Skin epidermis (tissue), 12 donors: Measurements from ENCODE around the gene RBPJL.
A peak's percentile ranks its signal among the peaks of the same experiment; 100 is the strongest.
"Not testable (repeated sequence)": the region's sequence is repeated elsewhere in the genome, so short reads cannot be mapped to it uniquely, and the experiment has no call there.

ENCODE experiments used
- H3K27ac ChIP-seq, 21 experiments: fragments of 200-600 bp; sonication (generic) in 11 of 21; one replicate each; pipeline ENCODE4 v1.5.0; 2020; ENCODE audit warnings: mild to moderate bottlenecking in 3 of 21, inconsistent platforms in 2 of 21, moderate library complexity in 2 of 21
- H3K4me3 ChIP-seq, 7 experiments: fragments of 200-600 bp; sonication (generic) in 2 of 7; one replicate each; pipeline ENCODE4 v1.5.0; 2020; ENCODE audit warnings: inconsistent platforms in 2 of 7, mild to moderate bottlenecking in 2 of 7, moderate library complexity in 1 of 7

Gene RBPJL

DNA sequence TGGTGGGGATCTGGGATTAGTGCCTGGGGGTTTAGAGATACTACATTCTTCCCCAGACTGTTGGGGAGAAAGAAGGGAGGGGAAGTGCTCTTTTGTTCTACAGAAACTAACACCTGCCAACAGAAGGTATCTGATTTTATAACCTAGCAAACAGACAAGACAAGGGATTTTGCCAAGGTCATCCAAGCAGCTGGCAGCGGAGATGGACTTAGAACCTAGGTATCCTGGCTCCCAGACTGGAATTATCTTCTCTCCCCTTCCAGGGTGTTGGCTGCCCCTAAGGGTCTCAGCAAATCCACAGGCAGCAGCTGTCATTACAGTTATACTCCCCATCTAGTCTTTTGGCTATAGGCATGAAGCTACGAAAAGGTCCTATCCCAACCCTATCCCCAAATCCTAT lies 33.2 kb downstream of the RBPJL start:
- Histone ChIP-seq H3K4me3 (no peak overlapping the region), H3K27ac (peak overlapping the region in 12 of 21 experiments; percentile 6 to 95 (median 76))

DNA sequence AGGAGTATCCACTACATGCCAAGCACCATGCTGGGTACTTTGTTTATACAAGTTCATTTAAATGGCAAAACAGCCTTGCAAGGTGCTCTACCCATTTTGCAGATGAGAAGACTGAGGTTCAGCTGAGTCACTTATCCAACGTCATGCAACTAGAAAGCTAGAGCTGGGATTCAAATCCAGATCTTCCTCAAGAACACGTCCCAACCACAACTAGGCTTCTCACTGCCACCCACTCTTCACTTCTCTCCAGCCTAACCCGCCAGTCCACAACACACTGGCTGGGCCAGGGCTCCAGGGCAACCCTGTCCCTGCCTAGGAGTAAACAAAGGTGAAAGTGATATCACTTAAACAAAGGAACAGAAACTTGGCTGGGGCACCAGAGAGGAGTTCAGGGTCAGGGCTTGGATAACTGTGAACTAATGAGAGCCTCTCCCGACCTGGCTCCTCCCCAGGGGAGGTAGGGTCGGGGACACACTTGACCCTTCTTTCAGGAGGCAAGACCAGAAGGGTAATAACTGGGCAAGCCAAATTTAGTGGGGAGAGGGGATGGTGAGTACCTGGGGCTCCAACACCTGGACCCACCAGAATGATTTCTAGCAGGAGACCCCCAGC lies 33.7 kb downstream of the RBPJL start:
- no peak overlapping the region for H3K4me3 ChIP-seq
- peak overlapping the region in 13 of 21 experiments; percentile 6 to 95 (median 79) for H3K27ac ChIP-seq

DNA sequence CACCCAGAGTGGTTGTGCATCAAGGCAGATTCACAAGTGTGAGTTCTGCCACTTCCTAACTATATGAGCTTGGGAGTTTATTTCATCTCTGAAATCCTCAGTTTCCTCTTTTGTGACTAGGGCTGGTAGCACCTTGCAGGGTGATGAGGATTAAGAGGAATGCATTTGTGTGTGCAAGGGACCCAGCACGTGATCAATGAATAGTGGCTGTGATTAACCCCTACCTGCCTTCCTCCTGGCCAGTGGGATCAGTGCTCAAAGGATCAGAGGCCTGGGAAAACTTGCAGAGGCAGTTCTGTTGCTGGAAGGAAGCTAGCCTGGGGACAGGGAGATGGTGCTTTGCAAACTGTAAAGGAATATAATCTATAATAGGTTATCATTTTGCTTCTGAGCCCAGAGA lies 34.3 kb downstream of the RBPJL start:
- Histone ChIP-seq H3K27ac (peak overlapping the region in 9 of 21 experiments; percentile 7 to 95 (median 89)), H3K4me3 (no peak overlapping the region)

DNA sequence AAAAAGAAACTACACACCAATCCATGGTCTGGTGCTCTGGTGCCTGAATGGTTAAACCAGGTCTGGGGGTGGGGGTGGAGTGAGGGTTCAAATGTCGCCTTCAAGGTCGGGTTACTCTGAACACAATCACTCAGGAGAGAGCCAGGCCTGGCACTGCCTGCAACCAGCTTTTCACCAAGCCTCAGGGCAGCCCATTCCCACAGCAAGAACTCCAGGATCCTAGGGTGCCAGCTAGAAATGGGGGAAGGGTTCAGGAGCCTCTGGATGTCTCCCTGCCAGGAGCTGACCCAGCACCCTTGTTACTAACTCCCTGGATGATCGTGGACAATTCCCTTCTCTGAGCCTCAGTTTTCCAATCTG lies 34.9 kb downstream of the RBPJL start:
- Histone ChIP-seq H3K27ac (peak overlapping the region in 15 of 21 experiments; percentile 11 to 95 (median 81)), H3K4me3 (peak overlapping the region in 1 of 7 experiments; percentile 25)

DNA sequence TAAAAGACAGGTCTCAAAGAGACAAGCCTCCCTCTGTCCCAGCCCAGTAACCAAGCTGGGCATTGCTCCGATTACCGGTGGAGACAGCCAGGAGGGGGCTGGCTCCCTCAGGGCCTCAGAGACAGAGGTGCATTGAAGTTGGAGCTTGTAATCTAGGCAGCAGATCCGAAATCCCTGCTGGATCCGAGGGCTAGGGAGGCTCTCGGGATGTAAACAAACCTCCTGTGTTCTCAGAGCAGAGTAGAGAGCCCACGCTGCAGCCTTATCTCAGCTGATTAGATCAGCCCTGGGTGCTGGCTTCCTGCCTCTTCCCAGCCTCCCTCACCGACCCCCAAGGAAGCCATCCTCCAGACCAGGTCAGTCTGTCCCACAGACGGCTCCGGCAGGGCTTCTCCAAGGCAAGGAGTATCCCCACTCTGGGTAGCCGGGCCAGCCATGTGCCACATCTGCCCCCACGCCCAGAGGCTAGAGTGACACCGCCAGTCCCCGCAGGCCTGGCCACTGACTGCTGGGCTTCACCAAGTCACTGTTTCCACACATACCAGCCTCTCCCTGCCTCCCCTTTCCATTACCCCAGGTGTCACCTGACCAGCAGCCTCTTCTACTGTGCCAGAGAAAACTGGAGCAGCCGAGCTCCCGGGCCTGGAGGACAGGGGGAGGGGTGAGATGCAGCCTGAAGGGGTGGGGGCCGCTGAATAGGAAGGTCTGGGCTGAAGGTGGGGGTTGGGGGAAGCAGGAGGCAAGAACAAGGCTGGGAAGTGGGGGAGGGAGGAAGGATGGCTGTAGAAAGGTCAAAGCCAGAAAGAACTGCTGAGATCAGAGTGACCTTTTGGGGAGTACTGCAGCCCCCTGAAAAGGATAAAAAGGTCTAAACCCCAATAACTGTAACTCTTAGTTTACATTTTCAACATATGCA lies 35.6 kb downstream of the RBPJL start:
- H3K27ac ChIP-seq, result peak overlapping the region in 15 of 21 experiments; percentile 9 to 95 (median 81)
- H3K4me3 ChIP-seq, result peak overlapping the region in 1 of 7 experiments; percentile 25

DNA sequence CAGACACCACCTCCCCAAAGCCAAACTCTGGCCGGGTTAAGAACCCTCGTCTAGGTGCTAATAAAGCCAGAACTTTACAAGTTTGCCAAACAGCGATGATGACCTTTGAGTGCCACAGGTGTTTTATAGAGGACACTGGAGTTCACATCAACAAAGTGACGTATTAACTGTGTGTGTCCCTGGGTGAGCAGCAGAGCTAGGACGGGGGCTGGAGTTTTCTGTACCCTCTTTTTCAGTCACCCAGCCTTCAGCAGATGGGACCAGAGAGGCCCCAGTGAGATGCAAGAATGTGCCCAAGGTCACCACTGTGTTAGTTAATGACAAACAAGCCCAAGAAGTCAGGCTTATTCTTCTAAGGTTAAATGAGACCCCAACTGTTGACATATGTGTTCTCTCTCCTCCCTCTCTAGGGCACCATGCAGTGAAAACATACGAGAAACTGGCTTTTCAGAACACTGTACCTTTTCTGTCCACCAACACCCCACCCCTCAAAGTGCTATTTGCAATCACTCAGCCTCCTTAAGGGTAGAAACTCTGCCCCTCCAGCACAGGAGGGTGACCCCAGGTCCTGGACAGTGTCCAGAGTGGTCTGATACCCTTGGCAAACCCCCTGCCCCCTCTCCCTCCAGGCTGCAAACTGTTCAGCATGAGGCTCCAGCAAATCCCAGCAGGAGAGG lies 36.4 kb downstream of the RBPJL start:
- Histone ChIP-seq H3K4me3 (peak overlapping the region in 1 of 7 experiments; percentile 77), H3K27ac (peak overlapping the region in 16 of 21 experiments; percentile 7 to 95 (median 80))

DNA sequence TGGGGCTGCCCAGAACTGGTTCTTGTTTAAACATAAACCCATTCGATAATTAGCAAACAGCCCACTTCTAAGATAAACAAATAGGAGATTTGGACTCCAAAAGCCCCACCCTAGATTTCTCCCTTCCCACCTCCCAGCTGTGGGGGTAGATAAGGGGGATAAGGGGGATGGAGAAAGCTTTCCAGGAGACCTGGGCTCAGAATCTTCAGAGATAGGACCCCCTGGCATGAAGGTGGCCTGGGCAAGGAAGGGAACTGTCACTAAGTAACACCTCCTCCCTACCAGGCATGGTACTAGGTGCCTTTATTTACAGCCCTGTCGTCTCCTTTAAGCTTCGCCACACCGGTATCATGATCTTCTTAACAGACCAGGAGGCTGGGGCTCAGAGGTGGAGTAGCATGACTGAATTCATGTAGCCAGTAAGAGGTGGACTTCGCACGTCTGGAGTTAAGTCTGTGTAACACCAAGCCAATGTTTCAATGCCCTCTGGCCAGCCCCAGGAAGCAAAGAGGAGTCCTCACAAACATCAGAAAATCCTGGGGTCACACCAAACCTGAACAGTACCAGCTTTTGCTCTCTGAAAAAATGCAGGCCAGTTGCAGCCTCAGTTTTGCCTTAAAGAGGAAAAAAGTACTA lies 37.0 kb downstream of the RBPJL start:
- H3K4me3 ChIP-seq, result peak overlapping the region in 2 of 7 experiments; percentile 7 to 77
- H3K27ac ChIP-seq, result peak overlapping the region in 18 of 21 experiments; percentile 7 to 95 (median 77)

DNA sequence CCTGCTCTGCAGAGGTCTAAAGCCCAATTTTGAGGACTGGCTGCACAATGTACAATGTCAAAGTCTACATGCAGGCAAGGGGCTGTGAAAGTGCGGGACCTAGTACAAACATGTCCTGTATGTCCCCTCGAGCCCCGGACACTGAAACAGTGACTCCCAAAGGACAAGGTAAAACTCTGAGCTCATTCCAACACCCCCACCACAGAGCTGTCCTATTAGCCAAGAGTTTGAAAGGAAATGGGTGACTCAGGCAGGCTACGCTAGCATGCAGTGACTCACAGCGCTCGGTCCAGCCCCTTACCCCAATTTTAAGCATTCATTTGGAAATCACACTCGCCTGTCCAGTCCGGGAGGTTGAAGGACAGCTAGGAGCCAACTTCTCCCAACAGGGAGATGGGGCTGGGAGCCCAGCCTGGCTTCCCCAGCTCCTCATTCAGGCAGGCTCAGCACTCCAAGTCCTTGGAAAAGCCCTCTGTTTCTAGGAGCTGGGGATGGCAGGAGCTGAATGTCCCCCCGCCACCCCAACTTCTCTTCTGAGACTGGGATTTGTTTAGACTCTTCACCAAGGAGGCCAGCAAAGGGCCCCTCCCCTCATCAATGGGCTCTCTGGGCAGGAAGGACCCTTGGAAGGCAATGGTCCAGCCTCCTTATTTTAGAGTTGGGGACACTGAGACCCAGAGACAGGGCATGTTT lies 37.7 kb downstream of the RBPJL start:
- Histone ChIP-seq H3K27ac (peak overlapping the region in 20 of 21 experiments; percentile 11 to 95 (median 76)), H3K4me3 (peak overlapping the region in 3 of 7 experiments; percentile 0 to 77 (median 7))

DNA sequence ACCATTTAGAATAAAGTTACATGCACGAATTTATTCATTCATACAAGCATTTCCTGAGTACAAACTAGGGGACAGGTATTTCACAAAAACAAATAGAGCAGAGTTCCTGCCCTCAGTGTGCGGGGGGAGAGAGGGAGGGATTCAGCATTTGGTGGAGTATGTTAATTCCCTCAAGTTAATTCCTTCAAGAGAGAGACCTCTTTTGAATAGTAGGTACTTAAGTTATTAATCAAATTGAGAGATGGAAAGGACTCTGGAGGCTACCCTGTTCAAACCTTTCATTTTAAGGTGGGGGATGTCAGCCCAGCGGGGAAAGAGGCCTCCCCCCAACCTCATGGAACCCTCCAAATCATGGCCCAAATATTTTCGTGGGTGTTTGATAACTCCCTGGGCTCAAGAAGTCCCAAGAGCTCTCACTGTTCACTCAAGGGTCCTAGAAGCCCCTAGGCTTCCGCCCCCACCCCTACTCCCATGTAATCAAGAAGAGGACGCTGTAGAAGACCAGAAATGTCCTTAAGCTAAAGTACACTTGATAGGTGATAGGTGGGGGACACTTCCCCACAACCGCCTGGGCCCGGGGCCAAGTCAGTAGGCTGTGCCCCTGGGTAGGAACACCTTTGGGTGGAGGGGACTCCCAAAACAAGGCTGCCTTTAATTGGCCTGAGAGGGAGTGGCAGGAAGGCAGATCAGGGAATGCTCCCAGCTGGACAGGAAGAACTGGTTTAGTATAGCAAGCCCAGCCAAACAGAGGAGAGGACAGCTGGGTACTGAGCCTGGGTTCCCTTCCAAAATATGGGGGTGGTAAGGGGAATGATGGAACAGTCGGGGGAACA lies 38.7 kb downstream of the RBPJL start:
- H3K27ac ChIP-seq, result peak overlapping the region in 16 of 21 experiments; percentile 5 to 95 (median 84)
- peak overlapping the region in 4 of 7 experiments; percentile 3 to 77 (median 60) for H3K4me3 ChIP-seq

DNA sequence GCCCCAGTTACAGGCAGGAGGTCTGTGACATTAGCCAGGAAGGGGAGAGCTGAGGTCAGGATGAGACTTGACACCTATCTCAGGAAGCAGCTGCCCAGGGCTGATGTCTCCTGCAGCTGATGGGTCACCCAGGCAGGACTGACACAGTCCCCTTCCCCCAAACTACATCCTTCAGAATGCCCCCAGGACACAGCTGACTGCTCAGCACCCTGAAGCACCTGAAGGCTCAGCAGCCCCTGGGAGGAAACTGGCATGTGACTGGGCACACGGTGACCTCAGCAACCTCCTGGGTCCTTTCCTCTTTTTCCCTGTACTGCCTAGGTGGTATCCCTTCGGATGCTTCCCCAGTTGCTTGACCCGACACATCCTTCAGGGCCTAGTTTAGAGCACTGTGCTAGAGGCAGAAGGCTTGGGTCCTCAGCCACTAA lies 39.7 kb downstream of the RBPJL start:
- Histone ChIP-seq H3K27ac (peak overlapping the region in 14 of 21 experiments; percentile 5 to 95 (median 93)), H3K4me3 (peak overlapping the region; percentile 57 to 83 (median 64))

DNA sequence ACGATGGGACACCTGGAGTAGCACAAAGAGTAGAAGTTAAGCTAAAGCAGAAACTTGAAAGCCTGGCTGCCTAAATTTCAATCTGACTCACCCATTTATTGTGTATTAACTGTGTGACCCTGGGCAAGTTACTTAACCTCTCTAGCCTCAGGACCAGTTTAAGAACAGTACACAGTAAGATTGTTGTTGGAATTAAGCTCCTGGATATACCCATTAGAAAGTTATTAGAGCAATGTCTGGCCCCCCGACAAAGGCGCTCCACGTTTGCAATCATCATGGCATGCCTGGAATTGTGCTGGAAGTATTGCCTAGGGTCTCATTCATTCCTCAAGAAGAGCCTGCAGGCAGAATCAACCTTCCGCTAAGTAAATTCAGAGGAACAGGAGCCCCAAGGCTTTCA lies 40.2 kb downstream of the RBPJL start:
- peak overlapping the region; percentile 57 to 83 (median 64) for H3K4me3 ChIP-seq
- peak overlapping the region in 16 of 21 experiments; percentile 78 to 95 (median 93) for H3K27ac ChIP-seq

DNA sequence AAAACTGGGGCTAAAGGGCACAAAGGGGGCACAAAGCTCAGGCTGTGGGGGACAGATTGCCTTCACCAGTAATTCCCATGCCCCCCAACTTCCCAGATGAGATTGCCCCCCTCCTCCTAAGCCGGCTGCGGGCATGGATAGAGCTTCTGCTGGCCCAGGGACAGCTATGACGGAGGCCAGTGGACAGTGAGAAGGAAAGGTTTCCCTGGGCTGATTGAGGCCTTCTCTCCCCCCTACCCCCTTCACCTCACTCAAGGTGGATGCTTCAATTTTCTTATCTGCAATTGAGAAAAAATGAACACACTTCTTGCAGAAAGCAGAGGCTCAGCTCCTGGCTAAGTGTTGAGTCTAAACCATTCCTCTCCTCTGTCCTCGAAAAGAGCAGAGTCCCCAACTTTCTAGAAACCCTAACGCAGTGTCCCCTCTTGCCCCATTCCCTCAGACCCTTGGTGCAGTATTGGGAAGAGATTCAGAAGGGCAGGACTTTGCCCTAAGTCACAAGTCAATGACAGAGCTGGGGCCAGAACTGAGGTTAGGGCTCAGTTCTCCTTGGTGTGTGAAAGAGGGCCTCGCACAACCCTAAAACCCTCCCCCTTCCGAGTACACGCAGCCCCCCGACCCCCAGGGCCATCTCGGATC lies 40.8 kb downstream of the RBPJL start:
- peak overlapping the region; percentile 71 to 95 (median 90) for H3K27ac ChIP-seq

DNA sequence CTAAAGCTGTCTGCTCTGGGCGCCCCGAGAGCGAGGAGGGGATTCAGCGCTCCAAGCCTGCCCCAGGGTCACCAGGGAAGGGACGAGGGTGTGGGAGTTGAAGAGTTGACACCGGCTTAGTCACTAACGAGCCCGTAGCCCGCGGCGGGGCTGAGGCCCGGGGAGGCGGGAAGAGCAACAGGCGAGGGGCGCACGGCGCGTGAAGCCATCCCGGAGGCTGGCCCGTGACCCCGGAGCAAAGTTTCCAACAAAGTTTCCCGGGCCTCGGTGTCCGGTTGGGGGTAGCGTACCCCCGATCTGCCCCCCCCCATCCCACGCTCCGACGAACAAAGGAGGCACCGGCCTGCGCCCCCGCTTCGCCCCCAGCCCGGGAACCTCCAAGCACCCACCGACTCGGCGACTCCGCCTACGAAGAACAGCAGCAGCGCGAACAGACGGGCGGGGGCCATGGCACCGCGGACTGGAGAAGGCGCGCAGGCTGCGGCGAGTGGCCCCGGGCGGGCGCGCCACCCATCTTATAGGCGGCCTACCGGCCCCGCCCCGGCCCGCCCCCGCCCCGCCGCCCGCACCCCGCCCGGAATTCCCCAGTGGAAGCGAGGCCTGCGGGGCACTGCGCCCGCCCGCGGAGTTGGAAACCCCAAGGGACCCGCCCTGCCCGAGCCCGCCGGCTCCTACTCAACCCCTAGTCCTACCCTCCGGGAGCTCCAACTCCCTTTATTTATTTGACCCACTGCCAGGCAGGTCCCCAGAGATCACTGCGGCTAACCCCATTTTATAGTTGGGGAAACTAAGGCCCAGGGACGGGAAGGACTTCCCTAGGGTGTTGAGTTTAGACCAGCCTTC lies 41.5 kb downstream of the RBPJL start, which contains the start of gene SDC4:
Gene SDC4 (minus strand): TSS at position 489 of the 843 bp plus-strand sequence. CDS start 40 bp downstream, at position 449.
- Histone ChIP-seq H3K4me3 (peak within 1 kb of the TSS; percentile 57 to 83 (median 64)), H3K27ac (peak within 1 kb of the TSS; percentile 71 to 95 (median 90))

More for the DNA sequence above, 40.8 kb downstream of the RBPJL start:
- peak overlapping the region; percentile 57 to 83 (median 64) for H3K4me3 ChIP-seq

DNA sequence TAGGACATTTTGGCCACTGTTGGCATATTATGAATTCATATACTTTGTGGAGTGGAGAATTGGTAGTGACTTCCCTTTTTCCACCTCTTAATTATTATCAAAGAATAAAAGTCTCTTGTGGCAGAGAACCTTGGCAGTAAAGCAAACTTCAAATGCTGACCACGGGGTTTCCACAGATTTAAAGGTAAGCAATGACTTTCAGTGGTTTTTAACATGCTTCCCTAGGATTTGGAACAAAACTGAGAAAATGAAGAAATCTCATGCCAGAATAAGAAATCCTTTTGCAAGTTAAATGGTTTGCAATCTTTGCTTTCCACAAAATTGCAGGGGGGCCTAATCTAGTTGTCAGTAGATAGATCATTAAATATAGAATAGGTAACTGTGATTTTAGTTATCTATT lies 43.6 kb downstream of the RBPJL start:
- Histone ChIP-seq H3K4me3 (no peak overlapping the region), H3K27ac (no peak overlapping the region)

DNA sequence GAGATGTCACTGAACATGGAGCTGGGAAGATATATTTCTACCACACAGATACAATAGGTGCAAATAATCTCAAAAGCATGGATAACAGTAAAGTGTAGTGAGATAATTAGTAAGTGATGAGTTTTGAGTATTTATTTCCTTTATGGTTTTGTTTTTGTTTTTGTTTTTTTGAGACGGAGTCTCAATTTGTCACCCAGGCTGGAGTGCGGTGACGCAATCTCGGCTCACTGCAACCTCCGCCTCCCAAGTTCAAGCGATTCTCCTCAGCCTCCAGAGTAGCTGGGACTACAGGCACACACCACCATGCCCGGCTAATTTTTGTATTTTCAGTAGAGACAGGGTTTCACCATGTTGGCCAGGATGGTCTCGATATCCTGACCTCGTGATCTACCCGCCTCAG lies 44.2 kb downstream of the RBPJL start:
- not testable (repeated sequence) for H3K27ac ChIP-seq, H3K4me3 ChIP-seq

DNA sequence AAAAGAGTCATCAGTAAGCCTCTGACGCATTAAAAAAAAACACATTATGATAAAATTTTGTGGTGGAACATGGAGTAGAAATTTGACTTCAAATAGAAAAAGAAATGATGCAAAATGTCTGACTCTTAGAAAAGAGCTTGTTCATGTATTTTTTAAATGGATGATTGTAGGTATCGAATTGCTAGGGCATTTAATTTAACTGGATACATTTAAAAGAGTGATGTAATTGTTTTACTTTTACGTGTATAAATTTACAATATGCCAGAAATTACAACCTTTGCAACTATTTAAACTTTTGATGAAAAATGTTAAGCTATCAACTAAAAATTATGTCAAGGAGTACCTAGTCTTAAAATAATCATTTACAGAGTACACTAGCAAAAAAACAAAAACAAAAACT lies 46.1 kb downstream of the RBPJL start:
- H3K4me3 ChIP-seq, result no peak overlapping the region
- no peak overlapping the region for H3K27ac ChIP-seq
